ENCODE results near the gene LBHD2.

- TF ChIP-seq CTCF (IDR thresholded peaks at IDR 0.05; ENCODE audit: insufficient read depth, low read depth, low read length) (no peak), EZH2 (IDR thresholded peaks at IDR 0.05; ENCODE audit: insufficient read depth, low read length) (no peak)
These were observed 5.0 kb upstream of the LBHD2 start for GRCh38 chr14:103078860-103079587.

Measured in astrocyte (in vitro differentiated cells and primary cell).